Stomach (tissue), 4 donors: Measurements from ENCODE around the gene GRIK2.

Source experiments
- CTCF ChIP-seq, 7 experiments: fragments of 450-650 bp in 4 of 7; fragments of 200-600 bp in 3 of 7; sonication (generic) in 3 of 7; IDR thresholded peaks; one replicate each; pipeline ENCODE4 v1.5.1; 2016 to 2019; ENCODE audit warnings: antibody characterized with exemption in 7 of 7, control low read depth in 2 of 7, mild to moderate bottlenecking in 1 of 7
- EP300 ChIP-seq: sonication (generic); formaldehyde crosslinking; IDR thresholded peaks from one replicate; pipeline ENCODE4 v1.6.1; 2017; ENCODE audit warnings: antibody characterized with exemption
- POLR2AphosphoS5 ChIP-seq, 3 donors: sonication (generic); formaldehyde crosslinking; IDR thresholded peaks; one replicate each; pipeline ENCODE4 v1.6.1; 2016; ENCODE audit warnings: antibody characterized with exemption in 3 of 3

GRCh38 chr6:101401792-101402621, 8.5 kb downstream of the GRIK2 start:
- TF ChIP-seq CTCF (IDR thresholded peaks at IDR 0.05): no peak
- TF ChIP-seq POLR2AphosphoS5 (IDR thresholded peaks at IDR 0.05): no peak
- no peak for TF ChIP-seq EP300
